HG03439 (cell line): ENCODE data around the gene NCAPD2.
A peak's percentile ranks its signal among the peaks of the same experiment; 100 is the strongest.
"Not testable (repeated sequence)": the region's sequence is repeated elsewhere in the genome, so short reads cannot be mapped to it uniquely, and the experiment has no call there.

Experiments used
- ATAC-seq: cut with Tn5 transposase; IDR thresholded peaks from one replicate; pipeline ENCODE4 v1.9.1; 2021; ENCODE audit warnings: mild to moderate bottlenecking, moderate library complexity; ENCODE audit not compliant: unreplicated experiment

The NCAPD2 gene

DNA sequence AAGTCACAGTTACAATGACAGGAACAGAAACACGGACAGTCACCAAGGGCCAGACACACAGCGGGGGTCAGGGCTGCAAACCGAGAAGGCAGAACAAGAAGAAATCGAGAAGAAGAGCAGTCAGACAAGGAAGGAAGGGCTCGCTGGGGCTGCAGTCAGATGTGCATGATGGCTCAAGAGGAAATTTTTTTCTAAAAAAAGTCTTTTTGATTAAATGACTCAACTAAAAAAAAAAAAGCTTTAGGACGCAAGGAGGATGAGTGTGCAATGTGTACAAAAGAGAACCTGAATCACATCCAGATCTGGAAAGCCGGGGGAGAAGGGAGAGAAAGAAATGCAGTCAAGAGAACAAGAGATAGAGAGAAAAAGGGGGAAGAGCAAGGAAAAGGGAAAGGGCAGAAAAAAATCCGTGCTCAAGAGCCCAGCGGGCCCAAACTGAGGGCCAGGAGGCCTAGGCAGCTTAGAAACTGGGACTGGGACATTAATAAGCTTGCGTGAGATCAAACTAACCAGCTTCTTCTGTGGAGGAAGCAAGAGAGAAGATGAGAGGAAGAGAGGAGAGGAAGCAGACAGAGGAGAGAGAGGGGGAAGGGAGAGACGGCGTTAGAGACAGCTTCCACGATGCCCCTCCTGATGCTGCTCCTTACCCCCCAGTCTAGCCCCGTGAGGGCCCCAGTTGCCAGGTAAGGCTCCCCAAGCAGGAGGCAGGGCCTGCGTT, 55.2 kb downstream of the NCAPD2 start:
- ATAC-seq: no peak

DNA sequence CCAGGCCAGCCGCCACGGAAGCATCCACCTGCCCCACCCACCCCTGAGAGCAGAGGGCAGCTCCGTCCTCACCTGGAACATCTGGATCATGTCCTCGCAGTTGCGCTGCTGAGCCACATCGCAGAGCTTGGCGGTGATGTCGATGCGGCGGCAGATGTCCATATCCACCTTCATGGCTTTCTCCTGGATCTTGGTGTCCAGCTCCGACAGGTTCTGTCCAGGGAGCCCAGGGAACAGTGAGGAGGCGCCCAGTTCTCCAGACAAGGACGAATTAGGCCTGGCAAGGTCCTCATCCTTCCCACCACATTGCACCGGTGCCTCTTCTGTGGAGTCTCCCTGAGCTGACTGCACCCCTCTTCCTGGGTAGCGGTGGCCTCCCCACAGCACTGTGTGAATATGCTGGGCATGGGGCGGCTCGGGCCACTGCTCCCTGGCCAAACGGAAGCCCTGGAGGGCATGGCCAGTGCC, 55.8 kb downstream of the NCAPD2 start:
- no peak for ATAC-seq

DNA sequence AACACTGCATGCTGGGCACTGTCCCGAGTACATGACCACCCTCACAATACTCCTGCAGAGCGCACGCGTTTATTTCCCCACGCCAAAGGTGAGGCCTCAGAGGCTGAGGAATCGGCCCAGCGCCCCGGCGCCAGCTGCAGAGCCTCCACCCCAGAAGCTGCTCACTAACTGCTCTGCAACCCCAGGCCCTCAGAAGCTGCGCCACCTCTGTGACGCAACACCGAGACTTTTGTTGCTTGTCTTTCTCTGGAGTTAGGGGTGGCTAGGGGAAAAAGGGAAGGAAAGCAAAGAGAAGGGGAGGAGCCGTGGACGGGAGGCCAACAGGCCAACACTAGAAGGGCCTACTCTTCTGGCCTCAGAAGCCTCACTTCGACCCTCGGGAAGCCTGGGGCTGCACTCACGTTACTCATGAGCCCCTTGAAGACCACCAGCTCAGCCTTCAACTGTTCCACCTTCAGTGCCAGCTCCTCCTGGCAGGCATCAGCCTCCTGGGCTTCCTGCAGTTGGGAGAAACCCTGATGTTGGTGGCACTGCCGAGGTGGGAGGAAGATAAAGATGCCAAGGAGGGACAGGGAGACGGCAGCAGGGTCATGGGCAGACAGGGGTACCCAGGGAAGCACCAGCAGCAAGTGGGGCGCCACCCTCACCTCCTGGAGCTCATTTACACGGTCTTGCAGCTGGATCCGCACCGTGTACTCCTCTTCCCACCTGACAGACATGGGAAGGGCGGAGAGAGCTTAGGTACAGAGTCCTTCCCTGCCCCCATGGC, 56.6 kb downstream of the NCAPD2 start:
- no peak for ATAC-seq

DNA sequence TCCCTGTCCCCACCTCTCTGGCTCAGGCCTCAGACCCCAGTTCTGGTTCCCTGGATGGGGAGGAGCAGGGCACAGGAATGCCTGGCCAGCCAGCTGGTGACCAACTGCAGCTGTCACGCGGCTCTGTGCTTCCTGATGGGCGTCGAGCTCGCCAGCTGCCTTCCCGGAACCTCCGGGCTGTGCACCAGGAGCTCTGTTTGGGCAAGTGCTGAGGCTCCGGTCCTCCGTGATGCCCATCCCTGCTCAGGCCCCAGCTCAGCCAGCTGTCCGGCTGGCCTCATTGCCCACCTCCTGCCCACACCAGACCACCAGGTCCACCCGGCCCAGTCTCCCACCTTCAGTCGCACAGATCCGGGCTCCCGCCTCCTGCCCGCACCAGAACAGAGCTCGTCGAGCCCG, 57.2 kb downstream of the NCAPD2 start:
- ATAC-seq: no peak

DNA sequence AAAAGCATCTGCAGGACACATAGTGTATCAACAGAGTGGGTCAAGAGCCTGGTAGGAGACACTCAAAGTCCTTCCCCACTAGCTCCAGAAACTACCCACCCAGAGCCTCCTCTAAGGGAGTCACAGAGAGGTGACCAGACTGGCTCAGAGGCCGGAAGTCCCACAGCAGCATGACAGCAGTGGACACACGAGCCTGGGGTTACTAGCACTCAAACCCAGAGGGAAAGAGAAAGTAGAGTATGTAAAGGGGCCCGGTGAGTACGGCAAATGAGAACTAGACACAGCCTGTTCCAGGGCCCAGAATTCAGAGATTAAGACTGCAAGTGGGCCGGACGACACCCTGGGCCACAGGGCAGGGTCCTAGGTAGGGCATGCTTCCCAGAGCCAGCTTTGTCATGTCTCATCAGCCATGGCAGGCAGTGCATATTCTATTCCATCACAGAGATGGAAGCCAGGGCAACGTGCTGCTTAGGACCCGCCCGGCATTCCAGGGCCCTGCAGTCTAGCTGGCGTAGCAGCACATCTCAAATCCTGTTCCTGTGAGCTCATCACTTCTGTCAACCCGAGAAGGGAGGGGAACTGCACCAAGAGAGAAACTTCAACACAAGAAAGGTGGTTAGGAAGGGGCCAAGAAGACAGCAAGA, 57.7 kb downstream of the NCAPD2 start:
- ATAC-seq: no peak

DNA sequence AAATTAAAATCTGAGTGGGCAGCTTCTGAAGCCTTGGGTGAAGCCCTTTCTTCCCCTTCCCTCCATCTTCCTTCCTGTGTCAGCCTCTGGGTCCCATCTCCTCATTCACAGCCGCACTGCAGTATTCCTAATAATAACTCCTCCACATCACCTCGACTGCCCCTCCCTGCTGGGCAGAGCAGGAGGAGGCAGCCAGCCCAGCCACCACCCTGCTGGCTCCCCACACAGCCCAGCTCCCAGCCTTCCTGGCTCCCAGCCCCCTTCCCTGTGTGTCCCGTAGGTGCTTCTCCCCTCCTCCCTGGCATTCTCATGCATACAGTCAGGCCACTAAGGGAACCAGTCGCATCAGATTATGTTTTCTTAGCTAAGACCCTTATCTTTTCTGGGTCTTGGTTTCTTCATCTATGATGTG, 58.2 kb downstream of the NCAPD2 start:
- no peak for ATAC-seq

DNA sequence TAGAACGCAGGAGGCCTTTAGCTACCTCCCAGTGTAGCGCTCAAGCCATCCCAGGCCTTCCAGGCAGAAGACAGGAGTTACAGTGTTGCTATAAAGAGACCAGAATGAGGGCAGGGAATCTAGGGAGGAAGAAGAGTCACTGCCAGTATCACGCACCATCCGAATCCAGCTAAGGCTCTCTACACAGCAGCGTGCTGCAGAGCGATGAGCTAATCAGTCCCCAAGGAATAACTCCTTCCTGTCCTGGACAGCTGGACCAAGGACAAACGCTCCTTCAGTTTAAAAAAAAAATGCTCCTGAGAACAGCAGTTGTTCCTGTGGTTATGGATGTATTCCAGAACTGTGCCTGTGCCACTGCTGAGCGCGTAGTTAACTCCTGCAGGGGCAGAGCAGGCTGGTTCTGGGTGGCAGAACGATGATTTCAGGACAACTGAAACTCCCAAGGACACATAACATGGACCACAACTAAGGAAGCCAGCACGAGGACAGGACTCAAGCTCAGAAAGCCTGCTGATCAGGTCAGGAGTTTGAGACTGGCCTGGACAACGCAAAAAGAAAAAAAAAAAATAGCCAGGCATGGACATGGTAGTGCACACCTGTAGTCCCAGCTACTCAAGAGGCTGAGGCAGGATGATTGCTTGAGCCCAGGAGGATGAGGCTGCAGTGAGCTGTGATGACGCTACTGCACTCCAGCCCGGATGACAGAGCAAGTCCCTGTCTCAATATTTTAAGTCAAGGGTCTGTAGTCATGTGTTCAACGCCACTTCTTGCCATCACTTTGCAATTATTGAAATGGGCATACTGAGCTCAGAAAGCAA, 59.4 kb downstream of the NCAPD2 start:
- ATAC-seq: no peak

DNA sequence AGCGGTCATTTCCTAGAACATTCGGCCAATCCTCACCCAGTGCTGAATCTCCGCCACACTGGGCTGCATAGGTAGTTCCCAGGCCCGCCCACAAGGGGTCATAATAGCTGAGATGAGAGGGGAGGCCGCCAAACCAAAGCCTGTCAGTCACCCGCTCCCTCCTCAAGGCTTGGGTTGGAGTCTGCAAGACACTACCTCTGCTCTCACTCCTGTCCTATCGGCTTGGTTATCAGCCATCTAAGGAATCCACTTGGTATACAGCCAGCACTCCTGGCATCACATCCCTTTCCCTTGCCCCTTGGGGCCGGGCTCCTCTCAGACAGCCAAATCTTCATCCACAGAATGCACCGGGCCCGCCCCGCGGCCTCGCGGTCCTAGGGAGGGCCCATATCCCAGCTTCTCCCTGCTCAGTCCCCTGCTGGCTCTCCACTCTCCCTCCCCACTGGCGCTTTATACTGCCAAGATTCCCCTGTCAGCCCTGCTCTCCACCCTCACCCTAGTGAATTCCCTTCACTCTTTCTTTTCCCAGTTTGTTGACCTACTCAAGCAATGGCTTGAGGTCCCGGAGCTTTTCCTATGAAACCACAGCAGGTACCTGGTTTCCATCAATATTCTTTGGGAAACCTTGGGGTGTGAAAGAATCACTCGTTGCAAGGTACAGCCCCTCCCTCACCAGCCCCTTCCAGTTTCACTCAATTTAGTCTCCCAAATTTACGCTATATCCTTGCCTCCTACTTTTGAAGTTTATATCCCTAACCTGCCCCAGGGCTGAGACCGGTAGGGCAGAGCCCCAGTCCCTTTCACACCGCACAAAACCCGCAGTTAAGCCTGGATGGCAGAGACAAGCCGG, 60.5 kb downstream of the NCAPD2 start:
- peak; percentile 49 for ATAC-seq

DNA sequence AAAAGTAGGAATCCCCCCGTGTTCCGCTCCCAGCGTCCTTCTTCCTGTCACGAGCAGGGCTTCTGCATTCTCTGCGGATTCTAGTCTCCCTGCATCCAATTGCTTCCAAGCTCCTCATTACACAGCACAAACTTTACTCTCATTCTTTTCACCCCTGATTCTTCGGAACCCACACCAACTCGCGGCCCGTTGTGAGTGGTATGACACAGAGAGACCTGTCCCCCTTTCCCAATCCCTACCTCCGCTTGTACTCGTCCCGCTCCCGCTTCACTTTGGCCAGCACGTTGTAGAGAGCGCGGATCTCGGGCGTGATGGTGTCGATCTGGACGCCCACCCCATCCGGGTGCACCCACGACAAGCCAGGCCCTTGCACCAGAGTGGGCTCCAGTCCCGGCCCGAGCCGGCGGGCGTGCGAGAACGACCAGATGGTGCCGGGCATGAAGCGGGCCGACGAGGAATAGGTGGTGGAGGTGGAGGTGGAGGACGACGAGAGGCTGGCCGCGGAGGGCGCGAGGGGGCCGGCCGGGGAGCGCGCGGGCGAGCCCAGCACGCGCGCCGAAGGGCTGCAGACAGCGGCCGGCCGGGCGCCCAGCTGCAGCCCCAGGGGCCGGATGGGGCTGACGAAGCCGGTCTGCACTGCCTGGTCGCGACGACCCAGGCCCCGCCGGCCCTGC, 61.3 kb downstream of the NCAPD2 start:
- peak; percentile 15 for ATAC-seq

DNA sequence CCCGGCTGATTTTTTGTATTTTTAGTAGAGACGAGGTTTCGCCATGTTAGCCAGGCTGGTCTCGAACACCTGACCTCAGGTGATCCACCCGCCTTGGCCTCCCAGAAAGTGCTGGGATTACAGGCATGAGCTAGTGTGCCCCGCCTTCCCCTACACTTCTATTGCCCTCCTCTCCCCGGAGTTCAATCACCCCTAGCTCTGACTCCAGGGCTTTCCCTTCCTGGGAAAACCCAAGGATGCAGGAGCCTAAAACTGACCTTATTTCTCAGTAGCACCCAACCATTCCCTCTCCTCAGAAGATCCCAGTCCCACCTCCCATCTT, 62.6 kb downstream of the NCAPD2 start:
- ATAC-seq: not testable (repeated sequence)

DNA sequence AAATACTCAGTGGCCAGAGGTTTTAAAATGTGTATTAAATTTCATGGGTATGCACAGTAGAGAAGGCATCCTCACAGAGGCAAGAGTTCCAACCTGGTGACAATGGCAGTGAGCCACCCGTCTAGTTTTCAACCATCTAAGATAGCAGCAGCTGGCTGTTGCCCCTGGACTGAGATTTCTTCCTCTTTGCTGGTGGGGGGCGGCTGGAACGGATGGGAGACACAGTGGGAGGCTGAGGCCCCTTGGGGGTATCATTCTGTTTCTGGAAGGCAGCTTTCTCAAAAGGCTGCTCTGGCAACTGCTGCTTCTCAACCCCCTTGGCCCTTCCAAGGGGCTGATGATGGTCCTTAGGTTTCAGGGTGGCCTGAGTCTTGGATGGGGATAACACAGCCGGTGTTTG, 63.0 kb downstream of the NCAPD2 start:
- no peak for ATAC-seq

DNA sequence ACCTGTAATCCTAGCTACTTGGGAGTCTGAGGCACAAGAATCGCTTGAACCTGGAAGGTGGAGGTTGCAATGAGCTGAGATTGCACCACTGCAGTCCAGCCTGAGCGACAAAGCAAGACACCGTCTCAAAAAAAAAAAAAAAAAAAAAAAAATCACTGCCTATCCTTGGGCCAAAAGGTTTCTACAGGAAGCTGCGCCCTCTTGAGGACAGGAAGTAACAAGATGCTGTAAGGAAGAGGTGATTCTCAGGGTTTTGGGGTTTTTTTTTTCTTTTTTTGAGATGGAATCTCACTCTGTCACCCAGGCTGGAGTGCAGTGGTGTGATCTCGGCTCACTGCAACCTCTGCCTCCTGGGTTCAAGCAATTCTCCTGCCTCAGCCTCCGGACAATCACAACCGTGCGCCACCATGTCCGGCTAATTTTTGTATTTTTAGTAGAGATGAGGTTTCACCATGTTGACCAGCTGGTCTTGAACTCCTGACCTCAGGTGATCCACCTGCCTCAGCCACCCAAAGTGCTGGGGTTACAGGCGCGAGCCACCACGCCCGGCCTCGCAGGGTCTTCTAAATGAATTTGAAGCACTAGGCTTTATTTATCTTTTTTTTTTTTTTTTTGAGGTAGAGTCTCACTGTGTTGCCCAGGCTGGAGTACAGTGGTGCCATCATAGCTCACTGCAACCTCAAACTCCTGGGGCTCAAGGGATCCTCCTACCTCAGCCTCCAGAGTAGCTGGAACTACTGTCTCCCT, 64.3 kb downstream of the NCAPD2 start:
- not testable (repeated sequence) for ATAC-seq

DNA sequence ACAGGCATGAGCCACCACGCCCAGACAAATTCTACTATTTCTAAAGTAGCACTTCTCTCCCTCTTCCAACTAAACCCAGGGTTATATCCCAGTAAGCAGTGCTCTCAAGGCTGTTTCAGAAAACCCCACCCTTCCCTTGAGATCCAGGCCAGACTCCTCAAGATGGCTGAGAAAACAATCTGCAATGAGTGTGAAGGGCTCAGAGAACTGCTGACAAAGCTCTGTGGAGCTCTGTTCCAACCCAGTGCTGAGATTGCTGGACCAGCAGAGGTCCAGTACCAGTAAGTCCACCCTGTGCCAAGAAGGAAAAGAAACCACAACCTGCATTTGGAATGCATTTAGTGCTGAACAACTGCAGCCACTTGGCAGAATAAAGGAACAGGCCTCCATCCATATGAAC, 65.6 kb downstream of the NCAPD2 start:
- no peak for ATAC-seq

DNA sequence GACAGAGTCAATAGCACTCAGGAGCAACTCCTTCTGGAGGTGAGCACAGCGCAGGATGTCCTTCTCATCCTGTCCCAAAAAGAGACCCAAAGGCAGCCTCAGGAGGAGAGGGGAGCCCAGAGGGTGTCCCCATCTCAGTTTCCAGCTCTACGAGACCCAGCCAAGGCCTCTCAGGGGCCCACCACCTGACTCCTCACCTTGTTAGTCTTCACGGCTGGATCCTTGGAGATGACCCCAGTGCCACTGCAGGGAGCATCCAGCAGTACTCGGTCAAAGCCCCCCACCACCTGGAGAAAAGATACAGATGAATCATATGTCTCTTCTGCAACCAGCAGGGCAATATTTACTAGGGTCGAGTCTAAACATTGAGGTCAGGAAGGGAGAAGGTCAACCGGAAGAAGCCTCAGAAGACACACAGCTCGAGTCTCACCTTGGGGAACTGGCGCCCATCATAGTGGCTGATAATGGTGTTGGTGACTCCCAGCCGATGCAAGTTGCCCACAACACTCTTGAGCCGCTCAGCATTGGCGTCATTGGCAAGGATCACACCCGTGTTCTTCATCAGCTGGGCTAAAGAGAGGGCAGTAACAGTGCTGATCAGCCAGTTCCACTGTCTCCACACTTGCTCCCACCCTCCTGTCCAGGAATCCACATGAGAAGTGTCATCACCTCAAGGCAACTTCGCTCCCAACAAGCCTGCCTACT, 66.8 kb downstream of the NCAPD2 start:
- no peak for ATAC-seq

DNA sequence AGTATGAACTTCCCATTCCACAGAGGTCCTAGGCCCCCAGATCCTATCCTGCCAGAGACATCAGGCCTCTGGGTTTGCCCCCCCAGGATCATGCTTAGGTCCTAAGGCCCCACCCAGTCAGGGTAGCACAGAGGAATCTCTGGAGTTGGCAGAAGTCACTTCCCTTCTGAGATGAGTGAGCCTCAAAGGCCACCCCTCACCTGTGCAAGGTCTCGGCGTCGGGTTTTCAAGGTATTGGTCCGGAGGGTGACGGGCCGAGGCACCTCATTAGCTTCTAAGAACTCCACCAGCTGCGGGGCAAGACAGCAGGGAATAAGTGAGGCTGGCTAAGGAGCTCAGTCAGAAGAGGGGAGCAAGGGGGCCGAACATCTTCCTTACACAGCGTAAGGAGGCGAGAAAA, 69.0 kb downstream of the NCAPD2 start:
- ATAC-seq: no peak

DNA sequence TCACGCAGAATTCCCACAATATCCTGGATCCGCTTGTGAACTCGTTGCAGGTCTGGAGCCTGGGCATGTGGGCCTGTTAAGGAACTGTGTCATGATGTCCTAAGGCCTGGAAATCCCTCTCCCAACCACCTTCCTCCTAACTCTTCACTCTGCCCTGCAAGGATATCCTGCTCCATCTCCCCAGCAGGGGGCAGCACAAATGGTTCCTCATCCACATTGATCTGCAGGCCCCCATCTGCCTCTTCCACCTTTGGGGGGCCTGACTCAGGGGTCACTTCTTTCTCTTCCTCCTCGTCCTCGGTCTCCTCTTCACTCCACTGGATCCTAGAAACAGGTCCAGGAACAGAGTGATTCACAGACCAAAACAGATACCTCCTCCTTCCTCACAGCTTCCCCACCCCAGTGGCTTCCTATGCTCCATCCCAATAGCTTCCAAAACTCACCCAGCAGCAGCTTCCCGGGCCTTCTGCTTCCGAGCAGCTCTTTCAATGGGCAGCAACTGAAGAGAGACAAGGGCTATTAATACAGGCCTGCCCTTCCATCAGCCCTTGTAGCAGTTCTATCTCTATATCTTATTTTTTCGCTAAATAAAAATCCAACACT, 69.6 kb downstream of the NCAPD2 start:
- ATAC-seq: no peak

DNA sequence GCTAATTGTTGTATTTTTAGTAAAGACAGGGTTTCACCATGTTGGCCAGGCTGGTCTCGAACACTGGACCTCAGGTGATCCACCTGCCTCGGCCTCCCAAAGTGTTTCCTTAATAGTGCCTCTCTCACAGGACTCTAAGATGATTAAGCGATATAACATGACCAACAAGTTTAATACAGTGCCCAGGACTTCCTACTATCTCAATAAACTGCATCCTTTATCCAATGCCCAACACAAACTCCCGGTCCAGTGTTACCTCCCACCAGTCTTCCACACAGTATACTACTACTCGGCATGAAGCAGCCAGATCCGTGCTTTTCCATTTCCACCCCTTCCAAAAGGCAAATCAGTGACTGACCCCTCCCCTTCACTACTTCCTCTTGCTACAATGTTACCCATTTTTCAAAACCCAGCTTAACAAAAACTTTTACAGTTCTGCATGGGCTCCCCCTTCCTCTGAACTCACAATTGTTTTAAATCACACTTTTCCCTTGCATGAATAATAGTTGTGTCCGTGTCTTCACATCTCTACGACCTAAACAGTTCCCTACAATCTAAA, 73.3 kb downstream of the NCAPD2 start:
- no peak for ATAC-seq

DNA sequence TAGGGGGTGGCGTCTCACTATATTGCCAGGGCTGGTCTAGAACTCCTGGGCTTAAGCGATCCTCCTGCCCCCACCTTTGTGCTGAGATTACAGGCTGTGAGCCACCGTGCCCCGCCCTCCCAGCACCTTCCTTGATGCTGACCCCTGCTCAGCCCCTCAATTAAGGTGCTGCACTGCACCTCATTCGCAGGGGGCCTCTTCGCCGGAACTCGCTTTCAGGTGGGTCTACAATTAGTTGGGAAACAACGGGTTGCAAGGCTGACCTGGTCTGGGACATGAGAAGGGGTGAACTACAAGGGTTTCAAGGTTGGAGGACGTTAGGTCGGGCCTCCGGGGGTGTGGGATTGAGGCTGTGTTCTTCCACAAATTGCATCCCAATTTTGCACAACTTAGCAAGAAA, 75.4 kb downstream of the NCAPD2 start:
- no peak for ATAC-seq
